Astrocyte (in vitro differentiated cells and primary cell): ENCODE data around the gene SLC66A2.

Experiments
- CTCF ChIP-seq: IDR thresholded peaks from 2 replicates; pipeline ENCODE4 v1.5.1; 2011; ENCODE audit warnings: low read depth, mild to moderate bottlenecking, inconsistent platforms, low read length, moderate library complexity; ENCODE audit not compliant: insufficient read depth
- EZH2 ChIP-seq: IDR thresholded peaks from 2 replicates; pipeline ENCODE4 v1.6.1; 2012; ENCODE audit warnings: mild to moderate bottlenecking, low read length, inconsistent platforms; ENCODE audit not compliant: insufficient read depth

GRCh38 chr18:79863161-79864005 lies 88.1 kb downstream of the SLC66A2 start:
- TF ChIP-seq CTCF (no peak), EZH2 (no peak)
